SU-DHL-6 (cell line): ENCODE data around the gene TRIM7.

Experiments used
- H2AFZ ChIP-seq: fragments of 200-600 bp; sonication (generic); 2 replicates; pipeline ENCODE4 v1.6.1; 2014; ENCODE audit warnings: low read depth, mild to moderate bottlenecking, moderate library complexity, mixed read lengths, antibody characterized with exemption, low read length; ENCODE audit not compliant: severe bottlenecking
- H3F3A ChIP-seq: fragments of 200-600 bp; shearing (Covaris generic); 2 replicates; pipeline ENCODE4 v1.6.0; 2016; ENCODE audit warnings: antibody characterized with exemption, mild to moderate bottlenecking; ENCODE audit not compliant: insufficient read depth
- H3K27ac ChIP-seq: fragments of 200-600 bp; sonication (generic); 2 replicates; pipeline ENCODE4 v1.5.1; 2016; ENCODE audit warnings: low read depth, mild to moderate bottlenecking, low read length, moderate library complexity, mixed read lengths
- H3K27me3 ChIP-seq: fragments of 200-600 bp; sonication (generic), shearing (Covaris generic); 2 replicates; pipeline ENCODE4 v1.6.0; 2014; ENCODE audit warnings: mild to moderate bottlenecking, low read length
- H3K36me3 ChIP-seq: fragments of 200-600 bp; sonication (generic); 2 replicates; pipeline ENCODE4 v1.6.1; 2014; ENCODE audit warnings: mild to moderate bottlenecking, low read length, mixed read lengths
- H3K4me2 ChIP-seq: fragments of 300-600, 200-600 bp; shearing (Covaris generic), sonication (generic); 2 replicates; pipeline ENCODE4 v1.6.0; 2014; ENCODE audit warnings: low read length, low read depth, mild to moderate bottlenecking; ENCODE audit not compliant: poor library complexity, severe bottlenecking
- H3K4me3 ChIP-seq: fragments of 200-600 bp; sonication (generic); 2 replicates; pipeline ENCODE4 v1.5.1; 2014; ENCODE audit warnings: antibody characterized with exemption, low read length, mild to moderate bottlenecking, mixed read lengths; ENCODE audit not compliant: insufficient read depth, poor library complexity, severe bottlenecking
- H3K79me2 ChIP-seq: fragments of 200-600 bp; sonication (generic); 2 replicates; pipeline ENCODE4 v1.6.1; 2014; ENCODE audit warnings: mild to moderate bottlenecking, low read length, moderate library complexity; ENCODE audit not compliant: insufficient read depth
- H3K9ac ChIP-seq: fragments of 200-600 bp; sonication (generic); 2 replicates; pipeline ENCODE4 v1.7.0; 2014; ENCODE audit warnings: mild to moderate bottlenecking, low read length
- H3K9me2 ChIP-seq: fragments of 200-600 bp; sonication (generic); replicated peaks from 2 replicates; pipeline ENCODE4 v1.6.1; 2014; ENCODE audit warnings: low read length; ENCODE audit not compliant: insufficient read depth
- H3K9me3 ChIP-seq: fragments of 200-600 bp; sonication (generic); 2 replicates; pipeline ENCODE4 v1.6.1; 2014; ENCODE audit warnings: low read length, mixed read lengths; ENCODE audit not compliant: insufficient read depth
- H4K20me1 ChIP-seq: fragments of 200-600 bp; sonication (generic); 2 replicates; pipeline ENCODE4 v1.6.1; 2014; ENCODE audit warnings: low read depth, mild to moderate bottlenecking, antibody characterized with exemption, low read length, moderate library complexity, mixed read lengths
- EZH2phosphoT487 ChIP-seq: fragments of 200-600 bp; sonication (generic), shearing (Covaris generic); conservative IDR thresholded peaks from 2 replicates; pipeline ENCODE4 v1.6.1; 2018; ENCODE audit warnings: mild to moderate bottlenecking, antibody characterized with exemption, low read length, moderate library complexity, mixed read lengths
- TF ChIP-seq, protein P1 (sequence below): fragments of 200-600 bp; sonication (generic); IDR thresholded peaks from one replicate; pipeline ENCODE4 v1.5.1; 2017; ENCODE audit warnings: antibody characterized with exemption, mild to moderate bottlenecking, low read length, moderate library complexity; ENCODE audit not compliant: insufficient read depth, poor library complexity, severe bottlenecking

The TRIM7 gene

DNA sequence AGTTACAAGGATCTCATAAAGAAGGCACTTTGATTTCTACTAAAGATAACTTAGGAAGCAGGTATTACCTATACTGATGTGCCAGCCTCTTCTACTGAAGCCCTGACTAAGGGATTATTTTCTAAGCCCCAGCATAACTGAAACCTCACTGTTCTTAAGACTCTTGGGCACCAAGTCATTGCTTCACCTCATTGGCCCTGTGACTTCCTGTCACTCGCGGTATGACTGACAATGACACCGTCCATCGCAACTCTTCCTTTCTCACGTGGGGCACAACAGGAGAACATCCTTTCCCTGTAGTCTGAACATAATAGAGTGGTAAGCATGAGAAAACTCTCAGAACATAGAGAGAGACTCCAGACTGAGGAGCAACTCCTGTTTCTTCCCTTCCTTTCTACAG, 51.2 kb downstream of the TRIM7 start:
- no peaks in the 10 kb centered on the region for H4K20me1 ChIP-seq
- H3K27me3 ChIP-seq = no peaks in the 10 kb centered on the region
- no peak overlapping the region for H2AFZ ChIP-seq
- no peak overlapping the region for H3K4me3 ChIP-seq
- no peaks in the 10 kb centered on the region for H3K9me2 ChIP-seq
- H3K4me2 ChIP-seq = no peak overlapping the region
- H3K27ac ChIP-seq = no peak overlapping the region
- H3F3A ChIP-seq = no peaks in the 10 kb centered on the region
- H3K79me2 ChIP-seq = no peaks in the 10 kb centered on the region
- no peaks in the 10 kb centered on the region for H3K36me3 ChIP-seq
- TF ChIP-seq EZH2phosphoT487 = no peak
- TF ChIP-seq, protein P1, sequence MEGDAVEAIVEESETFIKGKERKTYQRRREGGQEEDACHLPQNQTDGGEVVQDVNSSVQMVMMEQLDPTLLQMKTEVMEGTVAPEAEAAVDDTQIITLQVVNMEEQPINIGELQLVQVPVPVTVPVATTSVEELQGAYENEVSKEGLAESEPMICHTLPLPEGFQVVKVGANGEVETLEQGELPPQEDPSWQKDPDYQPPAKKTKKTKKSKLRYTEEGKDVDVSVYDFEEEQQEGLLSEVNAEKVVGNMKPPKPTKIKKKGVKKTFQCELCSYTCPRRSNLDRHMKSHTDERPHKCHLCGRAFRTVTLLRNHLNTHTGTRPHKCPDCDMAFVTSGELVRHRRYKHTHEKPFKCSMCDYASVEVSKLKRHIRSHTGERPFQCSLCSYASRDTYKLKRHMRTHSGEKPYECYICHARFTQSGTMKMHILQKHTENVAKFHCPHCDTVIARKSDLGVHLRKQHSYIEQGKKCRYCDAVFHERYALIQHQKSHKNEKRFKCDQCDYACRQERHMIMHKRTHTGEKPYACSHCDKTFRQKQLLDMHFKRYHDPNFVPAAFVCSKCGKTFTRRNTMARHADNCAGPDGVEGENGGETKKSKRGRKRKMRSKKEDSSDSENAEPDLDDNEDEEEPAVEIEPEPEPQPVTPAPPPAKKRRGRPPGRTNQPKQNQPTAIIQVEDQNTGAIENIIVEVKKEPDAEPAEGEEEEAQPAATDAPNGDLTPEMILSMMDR = no peak
- H3K9ac ChIP-seq = no peak overlapping the region
- no peaks in the 10 kb centered on the region for H3K9me3 ChIP-seq

- no peak overlapping the region for H2AFZ ChIP-seq
- H3F3A ChIP-seq = no peaks in the 10 kb centered on the region
- no peaks in the 10 kb centered on the region for H4K20me1 ChIP-seq
- H3K27ac ChIP-seq = no peak overlapping the region
- no peak overlapping the region for H3K9ac ChIP-seq
- no peak overlapping the region for H3K4me2 ChIP-seq
- TF ChIP-seq, protein P1 = no peak
- no peak for TF ChIP-seq EZH2phosphoT487
- H3K9me2 ChIP-seq = no peaks in the 10 kb centered on the region
- H3K79me2 ChIP-seq = no peaks in the 10 kb centered on the region
- H3K27me3 ChIP-seq = no peaks in the 10 kb centered on the region
- H3K4me3 ChIP-seq = no peak overlapping the region
- H3K36me3 ChIP-seq = no peaks in the 10 kb centered on the region
- no peaks in the 10 kb centered on the region for H3K9me3 ChIP-seq
These were observed 52.6 kb downstream of the TRIM7 start for GRCh38 chr5:181152406-181152805.

GRCh38 chr5:181151146-181151545, 53.9 kb downstream of the TRIM7 start:
- no peaks in the 10 kb centered on the region for H3K9me2 ChIP-seq
- H3K4me2 ChIP-seq = no peak overlapping the region
- no peaks in the 10 kb centered on the region for H3K27me3 ChIP-seq
- H3K9ac ChIP-seq = no peak overlapping the region
- H3K9me3 ChIP-seq = no peaks in the 10 kb centered on the region
- H4K20me1 ChIP-seq = no peaks in the 10 kb centered on the region
- H3K79me2 ChIP-seq = no peaks in the 10 kb centered on the region
- H2AFZ ChIP-seq = no peak overlapping the region
- TF ChIP-seq, protein P1 = no peak
- H3K4me3 ChIP-seq = no peak overlapping the region
- H3K36me3 ChIP-seq = no peaks in the 10 kb centered on the region
- H3F3A ChIP-seq = no peaks in the 10 kb centered on the region
- no peak overlapping the region for H3K27ac ChIP-seq
